NCI-H524 treated with DMSO at 0.1 percent for 48 hours (cell line): ENCODE measurements around the gene MRTFA.

Experiments
- DNase-seq: peaks from one replicate; lab custom pipeline; 2025; lab: John Stamatoyannopoulos, UW

MRTFA gene

GRCh38 chr22:40491990-40492631 lies 144.4 kb downstream of the MRTFA start:
- DNase-seq, result no peak

GRCh38 chr22:40487663-40488249 lies 148.8 kb downstream of the MRTFA start:
- no peak for DNase-seq

DNA sequence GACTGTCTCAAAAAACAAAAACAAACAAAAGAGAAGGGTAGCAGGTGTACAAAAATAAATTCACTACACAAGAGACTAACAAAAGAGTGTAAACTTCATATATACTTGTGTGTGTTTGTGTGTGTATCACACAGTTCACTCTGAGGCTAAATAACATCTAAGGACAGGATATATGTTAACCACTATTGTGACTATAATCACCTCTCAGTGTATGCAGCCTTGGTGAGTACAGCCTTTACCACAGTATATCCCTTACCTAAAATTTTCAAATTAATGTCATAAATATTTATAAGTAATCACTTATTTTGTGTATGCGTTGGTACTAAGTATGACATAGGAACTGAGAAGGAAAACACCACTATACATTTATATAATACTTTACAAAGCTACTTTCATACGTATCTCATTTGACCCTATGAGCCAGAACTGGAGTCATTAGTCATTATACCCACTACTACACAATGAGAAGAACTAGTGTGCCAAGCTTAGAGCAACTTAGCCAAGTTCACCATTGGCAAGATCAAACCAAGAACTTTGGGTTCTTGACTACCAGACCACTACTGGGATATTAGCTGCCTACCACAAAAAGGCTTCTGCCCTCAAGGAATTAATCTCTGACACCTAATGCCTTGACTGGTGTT lies 149.4 kb downstream of the MRTFA start:
- no peak for DNase-seq

GRCh38 chr22:40485813-40486667 lies 150.5 kb downstream of the MRTFA start:
- DNase-seq, result no peak

DNA sequence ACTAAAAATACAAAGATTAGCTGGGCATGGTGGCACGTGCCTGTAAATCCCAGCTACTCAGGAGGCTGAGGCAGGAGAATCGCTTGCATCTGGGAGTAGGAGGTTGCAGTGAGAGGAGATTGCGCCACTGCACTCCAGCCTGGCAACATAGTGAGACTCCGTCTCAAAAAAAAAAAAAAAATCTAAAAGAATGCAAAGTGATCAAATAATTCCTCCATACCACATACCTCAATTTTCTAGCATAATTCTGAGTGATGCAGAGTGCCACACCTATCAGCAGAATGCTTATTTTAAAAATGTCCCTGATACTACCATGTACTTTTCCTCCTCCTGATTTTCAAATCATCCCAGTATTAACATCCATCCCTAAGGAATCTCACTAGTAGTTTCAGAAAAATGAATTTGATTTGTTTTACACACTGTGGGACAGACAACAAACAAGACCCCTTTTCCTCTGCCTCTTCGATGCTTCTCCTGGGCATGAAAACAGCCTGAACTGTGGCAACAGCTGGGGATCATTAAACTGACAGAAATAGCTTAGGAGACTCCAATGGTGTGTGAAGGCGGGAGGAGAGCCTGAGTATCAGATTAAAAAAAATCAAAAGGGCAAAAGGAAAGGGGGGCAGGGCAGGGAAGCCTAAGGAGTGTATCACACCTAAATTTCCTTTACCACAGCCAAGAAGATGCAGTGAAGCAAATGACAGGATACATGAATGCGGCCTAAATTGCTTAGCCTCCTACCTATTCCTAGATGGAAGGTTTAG lies 151.4 kb downstream of the MRTFA start:
- DNase-seq, result peak; percentile 38

- no peak for DNase-seq
These were observed 153.6 kb downstream of the MRTFA start for GRCh38 chr22:40482886-40483285.

DNA sequence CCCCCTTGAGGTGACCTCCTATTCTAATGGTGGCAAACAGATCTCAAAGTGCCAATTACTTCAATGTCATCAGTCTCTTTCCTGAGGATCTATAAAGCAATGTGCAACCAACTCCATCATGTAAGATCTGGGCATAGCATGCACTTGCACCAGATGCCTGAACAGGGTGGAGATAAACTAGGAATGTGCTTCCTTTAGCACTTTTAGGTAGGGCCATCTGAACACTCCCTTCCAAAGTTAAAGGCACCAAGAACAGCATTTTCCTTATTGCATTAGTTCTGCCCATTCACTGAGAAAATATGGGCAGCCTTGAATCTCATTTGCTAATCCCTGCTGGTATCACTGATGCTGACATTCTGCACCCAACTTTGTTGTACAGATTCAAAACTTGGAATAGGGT lies 154.1 kb downstream of the MRTFA start:
- no peak for DNase-seq

DNA sequence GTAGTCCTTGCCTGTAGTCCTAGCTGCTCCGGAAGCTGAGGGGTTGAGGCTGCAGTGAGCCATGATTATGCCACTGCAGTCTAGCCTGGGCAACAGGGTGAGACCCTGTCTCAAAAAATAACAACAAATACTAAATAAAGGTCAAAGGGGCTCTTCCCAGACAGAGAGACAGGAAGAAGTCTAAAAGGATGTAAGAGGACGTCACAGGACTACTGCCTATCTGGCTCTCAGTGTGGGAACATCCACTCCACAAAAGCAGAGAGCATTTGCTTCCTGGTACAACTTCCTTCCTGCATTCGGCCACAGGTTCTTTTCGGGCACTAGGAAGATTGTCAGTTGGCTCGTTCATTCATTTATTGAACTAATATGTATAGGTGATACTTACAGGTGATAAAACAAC lies 155.5 kb downstream of the MRTFA start:
- DNase-seq, result no peak

DNA sequence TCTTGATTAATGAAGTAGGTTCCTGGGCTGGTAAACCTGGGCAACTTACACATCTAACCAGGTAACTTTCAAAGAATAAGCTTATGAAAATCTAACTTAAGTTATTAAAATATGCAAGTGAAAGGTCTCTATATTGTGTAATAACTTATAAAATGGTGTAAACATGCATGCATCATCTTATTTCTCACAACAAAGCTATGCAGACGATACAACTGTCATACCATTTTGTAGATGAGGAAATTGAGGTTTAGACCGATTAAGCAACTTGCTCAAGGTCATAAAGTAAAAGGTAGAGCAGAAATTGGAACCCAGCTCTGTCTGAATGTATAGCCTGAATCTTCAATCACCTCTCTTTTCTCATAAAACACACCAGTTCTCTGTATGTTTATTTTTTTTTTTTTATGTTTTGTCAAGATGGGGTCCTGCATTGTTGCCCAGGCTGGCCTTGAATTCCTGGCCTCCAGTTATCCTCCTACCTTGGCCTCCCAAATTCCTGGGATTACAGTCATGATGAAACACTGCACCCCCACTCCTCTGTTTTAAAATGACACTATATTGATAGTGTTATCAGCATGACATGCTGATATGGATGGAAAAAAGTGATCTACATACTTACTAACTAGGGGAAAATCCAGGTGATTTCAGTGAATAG lies 156.5 kb downstream of the MRTFA start:
- DNase-seq, result no peak

- no peak for DNase-seq
These were observed 157.3 kb downstream of the MRTFA start for GRCh38 chr22:40479126-40479800.

GRCh38 chr22:40478338-40479125 lies 158.0 kb downstream of the MRTFA start:
- no peak for DNase-seq

- DNase-seq, result no peak
These were observed 158.7 kb downstream of the MRTFA start for GRCh38 chr22:40477683-40478337.

- no peak for DNase-seq
These were observed 160.2 kb downstream of the MRTFA start for GRCh38 chr22:40476341-40476740.

GRCh38 chr22:40473703-40474102 lies 162.8 kb downstream of the MRTFA start:
- no peak for DNase-seq

GRCh38 chr22:40472579-40472978 lies 163.9 kb downstream of the MRTFA start:
- no peak for DNase-seq

- no peak for DNase-seq
These were observed 164.5 kb downstream of the MRTFA start for GRCh38 chr22:40472051-40472450.

- DNase-seq, result peak; percentile 32
These were observed 167.3 kb downstream of the MRTFA start for GRCh38 chr22:40469181-40469580.

DNA sequence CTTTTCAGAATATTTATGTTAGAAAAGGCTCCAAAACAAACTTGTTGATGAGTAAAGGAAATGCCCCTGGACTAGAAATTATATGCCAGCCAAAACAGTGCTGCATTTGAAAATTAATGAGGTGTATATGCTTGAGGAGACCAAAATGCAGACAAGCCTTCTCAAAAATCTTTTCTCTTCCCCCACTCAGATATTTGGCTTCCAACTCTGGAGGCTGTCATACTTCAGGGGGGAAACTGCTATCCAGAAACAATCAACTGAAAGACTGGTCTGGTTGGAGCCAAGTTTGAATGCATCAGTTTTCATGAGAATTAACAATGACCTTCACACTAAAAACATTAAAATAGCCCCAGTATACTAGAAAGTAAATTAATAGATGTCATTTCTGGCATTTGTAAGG lies 167.9 kb downstream of the MRTFA start:
- DNase-seq, result no peak

GRCh38 chr22:40466976-40467375 lies 169.5 kb downstream of the MRTFA start:
- no peak for DNase-seq
